ENCODE results near the gene CRELD1.
"Not testable (repeated sequence)": the region's sequence is repeated elsewhere in the genome, so short reads cannot be mapped to it uniquely, and the experiment has no call there.

CRELD1 gene

DNA sequence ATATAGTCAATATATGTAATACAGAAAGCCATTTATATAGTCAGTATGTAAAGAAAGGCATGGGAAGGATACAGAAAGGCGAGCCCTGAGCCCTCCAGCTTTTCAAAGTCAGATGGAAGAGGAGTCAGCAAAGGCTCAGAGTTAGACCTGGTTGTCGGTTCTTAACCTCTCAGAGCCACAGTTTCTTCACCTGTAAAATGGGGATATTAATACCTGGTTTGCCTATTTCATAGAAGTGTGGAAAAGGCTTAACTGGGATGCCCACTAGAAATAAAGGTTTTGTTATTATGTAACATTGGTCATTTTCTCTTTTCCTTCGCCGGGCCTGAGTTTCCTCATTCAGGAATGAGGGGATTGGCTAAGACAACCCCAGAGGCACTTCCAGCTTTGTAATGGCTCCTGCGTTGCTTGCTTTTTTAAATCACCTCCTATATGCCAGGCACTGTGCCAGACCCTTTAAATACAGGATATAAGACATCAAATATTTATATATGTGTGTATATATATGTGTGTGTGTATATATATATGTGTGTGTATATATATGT, 2.4 kb downstream of the CRELD1 start:
- Histone ChIP-seq H3K4me3 (IDR thresholded peaks at IDR 0.05; ENCODE audit: insufficient read depth, low read depth, low read length) (no peak overlapping the region), H4K20me1 (ENCODE audit: insufficient read depth) (no peaks in the 10 kb centered on the region), H3K4me1 (ENCODE audit: low read depth, poor library complexity, severe bottlenecking) (peaks cover 20% of the 10 kb centered on the region), H3K36me3 (ENCODE audit: insufficient read depth) (no peaks in the 10 kb centered on the region), H3K4me2 (no peak overlapping the region), H2AFZ (ENCODE audit: low read depth) (no peak overlapping the region), H3K27me3 (ENCODE audit: insufficient read depth, low read depth) (no peaks in the 10 kb centered on the region), H3K27ac (no peak overlapping the region), H3K79me2 (ENCODE audit: insufficient read depth, low read depth) (no peaks in the 10 kb centered on the region; the same call in 1 of the 2 replicates), H3K9ac (no peak overlapping the region)
- TF ChIP-seq, protein P1, sequence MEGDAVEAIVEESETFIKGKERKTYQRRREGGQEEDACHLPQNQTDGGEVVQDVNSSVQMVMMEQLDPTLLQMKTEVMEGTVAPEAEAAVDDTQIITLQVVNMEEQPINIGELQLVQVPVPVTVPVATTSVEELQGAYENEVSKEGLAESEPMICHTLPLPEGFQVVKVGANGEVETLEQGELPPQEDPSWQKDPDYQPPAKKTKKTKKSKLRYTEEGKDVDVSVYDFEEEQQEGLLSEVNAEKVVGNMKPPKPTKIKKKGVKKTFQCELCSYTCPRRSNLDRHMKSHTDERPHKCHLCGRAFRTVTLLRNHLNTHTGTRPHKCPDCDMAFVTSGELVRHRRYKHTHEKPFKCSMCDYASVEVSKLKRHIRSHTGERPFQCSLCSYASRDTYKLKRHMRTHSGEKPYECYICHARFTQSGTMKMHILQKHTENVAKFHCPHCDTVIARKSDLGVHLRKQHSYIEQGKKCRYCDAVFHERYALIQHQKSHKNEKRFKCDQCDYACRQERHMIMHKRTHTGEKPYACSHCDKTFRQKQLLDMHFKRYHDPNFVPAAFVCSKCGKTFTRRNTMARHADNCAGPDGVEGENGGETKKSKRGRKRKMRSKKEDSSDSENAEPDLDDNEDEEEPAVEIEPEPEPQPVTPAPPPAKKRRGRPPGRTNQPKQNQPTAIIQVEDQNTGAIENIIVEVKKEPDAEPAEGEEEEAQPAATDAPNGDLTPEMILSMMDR (conservative IDR thresholded peaks at IDR 0.05; ENCODE audit: low read depth, low read length) = no peak

GRCh38 chr3:9937486-9938238, 4.0 kb downstream of the CRELD1 start:
- TF ChIP-seq, protein P1 (conservative IDR thresholded peaks at IDR 0.05; ENCODE audit: low read depth, low read length) = no peak
- Histone ChIP-seq H3K36me3 (ENCODE audit: insufficient read depth) (no peaks in the 10 kb centered on the region), H4K20me1 (ENCODE audit: insufficient read depth) (no peaks in the 10 kb centered on the region)

GRCh38 chr3:9938966-9939365, 5.3 kb downstream of the CRELD1 start:
- H2AFZ ChIP-seq (ENCODE audit: low read depth) = no peak overlapping the region
- TF ChIP-seq, protein P1 (conservative IDR thresholded peaks at IDR 0.05; ENCODE audit: low read depth, low read length) = no peak
- H3K4me3 ChIP-seq (IDR thresholded peaks at IDR 0.05; ENCODE audit: insufficient read depth, low read depth, low read length) = no peak overlapping the region
- H3K9ac ChIP-seq = no peak overlapping the region
- no peaks in the 10 kb centered on the region for H3K79me2 ChIP-seq (ENCODE audit: insufficient read depth, low read depth)
- H3K27ac ChIP-seq = no peak overlapping the region
- no peaks in the 10 kb centered on the region for H3K27me3 ChIP-seq (ENCODE audit: insufficient read depth, low read depth)
- no peaks in the 10 kb centered on the region for H4K20me1 ChIP-seq (ENCODE audit: insufficient read depth)
- no peak overlapping the region for H3K4me2 ChIP-seq
- H3K36me3 ChIP-seq (ENCODE audit: insufficient read depth) = no peaks in the 10 kb centered on the region
- H3K4me1 ChIP-seq (ENCODE audit: low read depth, poor library complexity, severe bottlenecking) = peaks cover 14% of the 10 kb centered on the region

More at GRCh38 chr3:9937486-9938238, 4.0 kb downstream of the CRELD1 start:
- H3K9ac ChIP-seq = no peak overlapping the region
- H3K27me3 ChIP-seq (ENCODE audit: insufficient read depth, low read depth) = no peaks in the 10 kb centered on the region
- H3K79me2 ChIP-seq (ENCODE audit: insufficient read depth, low read depth) = no peaks in the 10 kb centered on the region
- no peak overlapping the region for H3K4me3 ChIP-seq (IDR thresholded peaks at IDR 0.05; ENCODE audit: insufficient read depth, low read depth, low read length)
- no peak overlapping the region for H2AFZ ChIP-seq (ENCODE audit: low read depth)
- H3K4me1 ChIP-seq (ENCODE audit: low read depth, poor library complexity, severe bottlenecking) = peaks cover 14% of the 10 kb centered on the region
- H3K4me2 ChIP-seq = no peak overlapping the region
- H3K27ac ChIP-seq = no peak overlapping the region

GRCh38 chr3:9939906-9940305, 6.3 kb downstream of the CRELD1 start:
- H3K27ac ChIP-seq; H3K27me3 ChIP-seq (ENCODE audit: insufficient read depth, low read depth); H3K36me3 ChIP-seq (ENCODE audit: insufficient read depth); H4K20me1 ChIP-seq (ENCODE audit: insufficient read depth); H3K4me3 ChIP-seq (IDR thresholded peaks at IDR 0.05; ENCODE audit: insufficient read depth, low read depth, low read length); H3K79me2 ChIP-seq (ENCODE audit: insufficient read depth, low read depth); H3K4me2 ChIP-seq; H3K9ac ChIP-seq; H2AFZ ChIP-seq (ENCODE audit: low read depth); H3K4me1 ChIP-seq (ENCODE audit: low read depth, poor library complexity, severe bottlenecking): not testable (repeated sequence)

DNA sequence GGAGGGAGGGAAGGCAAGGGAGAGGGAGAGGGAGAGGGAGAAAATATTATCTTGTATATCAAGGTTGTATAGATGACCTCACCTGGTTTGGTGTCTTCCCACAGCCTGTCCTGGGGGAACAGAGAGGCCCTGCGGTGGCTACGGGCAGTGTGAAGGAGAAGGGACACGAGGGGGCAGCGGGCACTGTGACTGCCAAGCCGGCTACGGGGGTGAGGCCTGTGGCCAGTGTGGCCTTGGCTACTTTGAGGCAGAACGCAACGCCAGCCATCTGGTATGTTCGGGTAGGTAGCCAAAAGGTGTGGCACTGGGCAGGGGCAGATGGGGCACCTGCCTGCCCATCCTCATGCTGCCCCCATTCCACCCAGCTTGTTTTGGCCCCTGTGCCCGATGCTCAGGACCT, 7.1 kb downstream of the CRELD1 start:
- TF ChIP-seq, protein P1 (conservative IDR thresholded peaks at IDR 0.05; ENCODE audit: low read depth, low read length) = no peak
- Histone ChIP-seq H3K27ac (no peak overlapping the region), H3K27me3 (ENCODE audit: insufficient read depth, low read depth) (no peaks in the 10 kb centered on the region), H3K4me3 (IDR thresholded peaks at IDR 0.05; ENCODE audit: insufficient read depth, low read depth, low read length) (no peak overlapping the region), H3K79me2 (ENCODE audit: insufficient read depth, low read depth) (no peaks in the 10 kb centered on the region), H3K4me1 (ENCODE audit: low read depth, poor library complexity, severe bottlenecking) (peaks cover under 1% of the 10 kb centered on the region), H3K36me3 (ENCODE audit: insufficient read depth) (no peaks in the 10 kb centered on the region), H3K4me2 (no peak overlapping the region), H3K9ac (no peak overlapping the region), H2AFZ (ENCODE audit: low read depth) (no peak overlapping the region), H4K20me1 (ENCODE audit: insufficient read depth) (no peaks in the 10 kb centered on the region)
